ENCODE measurements around the gene GATD1.

GATD1 gene

GRCh38 chr11:823441-824291 lies 46.4 kb upstream of the GATD1 start:
- no peak for TF ChIP-seq CTCF (conservative IDR thresholded peaks at IDR 0.05; ENCODE audit: low read depth)
- CTCF ChIA-PET: no interaction called here

DNA sequence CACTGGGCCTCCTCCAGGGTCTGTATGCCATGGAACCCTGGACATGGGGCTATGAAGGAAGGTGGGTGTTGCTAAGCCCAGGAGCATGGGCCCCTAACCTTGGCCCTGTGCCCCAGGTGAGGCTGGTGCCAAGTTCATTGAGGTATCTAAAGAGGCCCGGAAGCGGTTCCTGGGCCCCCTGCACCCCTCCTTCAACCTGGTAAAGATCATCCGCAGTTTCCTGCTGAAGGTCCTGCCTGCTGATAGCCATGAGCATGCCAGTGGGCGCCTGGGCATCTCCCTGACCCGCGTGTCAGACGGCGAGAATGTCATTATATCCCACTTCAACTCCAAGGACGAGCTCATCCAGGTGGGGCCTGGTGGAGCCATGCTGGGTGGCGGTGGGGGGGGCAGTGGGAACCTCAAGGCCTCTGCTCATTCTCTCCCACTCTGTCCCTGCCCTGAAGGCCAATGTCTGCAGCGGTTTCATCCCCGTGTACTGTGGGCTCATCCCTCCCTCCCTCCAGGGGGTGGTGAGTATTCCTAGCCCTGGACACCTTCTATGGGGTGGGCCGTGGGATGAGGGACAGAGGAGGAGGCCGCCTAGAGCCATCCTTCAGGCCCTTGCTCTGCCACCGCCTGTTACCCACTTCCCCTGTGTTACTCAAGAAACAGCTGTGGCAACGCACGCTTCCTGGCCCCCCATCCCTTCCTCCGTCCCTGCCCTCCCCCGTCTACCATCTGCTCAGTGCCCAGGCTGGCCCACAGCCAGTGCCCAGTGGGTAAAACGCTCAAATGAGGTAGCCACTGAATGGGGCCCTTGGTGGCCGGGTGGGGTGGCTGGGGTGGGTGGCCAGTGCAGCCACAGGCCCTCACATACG lies 44.5 kb upstream of the GATD1 start:
- H3K27ac ChIP-seq: peak overlapping the region; percentile 97
- no peak for TF ChIP-seq CTCF (conservative IDR thresholded peaks at IDR 0.05; ENCODE audit: low read depth)
- no peak for DNase-seq (ENCODE audit: low spot score)
- CTCF ChIA-PET: no interaction called here
- POLR2A ChIA-PET (ENCODE audit: low non-redundant PET): interaction anchor here (0.6 to 2.0 kb wide), 3 partner anchors 13 to 21 kb away, joined by 3 to 6 read pairs (median 3); partner anchors contain the start of genes POLR2L and TSPAN4

More at GRCh38 chr11:823441-824291, 46.4 kb upstream of the GATD1 start:
- POLR2A ChIA-PET (ENCODE audit: low non-redundant PET): interaction anchor here (0.7 kb wide), 1 partner anchor 12 kb away, joined by 8 read pairs; no protein-coding TSS in a partner anchor
- DNase-seq (ENCODE audit: low spot score): no peak
- H3K27ac ChIP-seq: peak overlapping the region; percentile 97

GRCh38 chr11:820655-821511 lies 43.6 kb upstream of the GATD1 start:
- POLR2A ChIA-PET (ENCODE audit: low non-redundant PET): interaction anchor here (1.5 to 2.0 kb wide), 2 partner anchors 17 kb away, joined by 3 to 6 read pairs; no protein-coding TSS in a partner anchor
- TF ChIP-seq CTCF (conservative IDR thresholded peaks at IDR 0.05; ENCODE audit: low read depth): no peak
- no peak for DNase-seq (ENCODE audit: low spot score)
- CTCF ChIA-PET: no interaction called here
- H3K27ac ChIP-seq: peak overlapping the region; percentile 97

- POLR2A ChIA-PET (ENCODE audit: low non-redundant PET): interaction anchor here (1.3 to 1.6 kb wide), 4 partner anchors 11 to 22 kb away, joined by 3 to 10 read pairs (median 6); partner anchors contain the start of genes POLR2L, RPLP2 and TSPAN4
- CTCF ChIA-PET: interaction anchor here (0.8 kb wide), 1 partner anchor 232 kb away, joined by 3 read pairs; no protein-coding TSS in a partner anchor
- H3K27ac ChIP-seq: peak overlapping the region; percentile 97
- no peak for TF ChIP-seq CTCF (conservative IDR thresholded peaks at IDR 0.05; ENCODE audit: low read depth)
- peak; percentile 72 for DNase-seq (ENCODE audit: low spot score)
Observed at GRCh38 chr11:819943-820649, 42.8 kb upstream of the GATD1 start.

- CTCF ChIA-PET: interaction anchor here (0.7 to 0.8 kb wide), 2 partner anchors 15 to 232 kb away, joined by 3 read pairs; no protein-coding TSS in a partner anchor
- peak overlapping the region; percentile 97 for H3K27ac ChIP-seq
- DNase-seq (ENCODE audit: low spot score): peak; percentile 82
- no peak for TF ChIP-seq CTCF (conservative IDR thresholded peaks at IDR 0.05; ENCODE audit: low read depth)
- POLR2A ChIA-PET (ENCODE audit: low non-redundant PET): interaction anchor here (0.7 to 1.6 kb wide), 9 partner anchors 10 to 48 kb away, joined by 3 to 10 read pairs (median 4); partner anchors contain the start of genes CD151, POLR2L, RPLP2 and TSPAN4
Observed at GRCh38 chr11:819129-819931, 42.0 kb upstream of the GATD1 start.

All from RWPE1 (cell line).